ENCODE data around the gene C15orf61. TPM values are rescaled to one million over a fixed set of nuclear protein-coding genes. Genes with fewer than 3 reads are reported as not detected.

The C15orf61 gene
- total RNA-seq, result 2.3 TPM

GRCh38 chr15:67521029-67521782 is at the start of gene C15orf61:
Gene C15orf61, plus strand, starts transcription at chr15:67521131. Its CDS starts 118 bp downstream, at chr15:67521249.
- DNase-seq (ENCODE audit: low spot score) (peak; percentile 95), ATAC-seq (peak; percentile 89)

DNA sequence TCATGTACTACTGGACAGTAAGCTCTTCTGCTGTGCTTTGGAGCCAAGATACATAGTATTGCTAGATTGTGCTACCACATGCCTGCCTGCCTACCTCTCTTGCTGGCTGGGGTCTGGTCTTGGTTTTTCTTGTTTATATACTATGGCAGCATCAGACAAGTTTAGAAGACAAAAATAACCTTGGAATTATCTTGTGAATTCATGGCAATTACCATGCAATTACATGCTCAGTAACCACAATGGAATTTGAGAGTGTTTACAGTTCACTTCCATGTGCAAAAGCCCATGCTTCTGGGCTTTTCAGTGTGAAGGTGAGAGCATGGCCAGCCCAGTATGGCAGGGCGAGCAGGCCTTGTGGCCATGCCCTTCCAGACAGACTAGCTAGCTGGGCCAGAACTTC is 48.0 kb upstream of the C15orf61 start:
- no peak for DNase-seq (ENCODE audit: low spot score)
- ATAC-seq, result no peak

GRCh38 chr15:67474405-67475110 is 46.4 kb upstream of the C15orf61 start:
- ATAC-seq (no peak), DNase-seq (ENCODE audit: low spot score) (no peak)

DNA sequence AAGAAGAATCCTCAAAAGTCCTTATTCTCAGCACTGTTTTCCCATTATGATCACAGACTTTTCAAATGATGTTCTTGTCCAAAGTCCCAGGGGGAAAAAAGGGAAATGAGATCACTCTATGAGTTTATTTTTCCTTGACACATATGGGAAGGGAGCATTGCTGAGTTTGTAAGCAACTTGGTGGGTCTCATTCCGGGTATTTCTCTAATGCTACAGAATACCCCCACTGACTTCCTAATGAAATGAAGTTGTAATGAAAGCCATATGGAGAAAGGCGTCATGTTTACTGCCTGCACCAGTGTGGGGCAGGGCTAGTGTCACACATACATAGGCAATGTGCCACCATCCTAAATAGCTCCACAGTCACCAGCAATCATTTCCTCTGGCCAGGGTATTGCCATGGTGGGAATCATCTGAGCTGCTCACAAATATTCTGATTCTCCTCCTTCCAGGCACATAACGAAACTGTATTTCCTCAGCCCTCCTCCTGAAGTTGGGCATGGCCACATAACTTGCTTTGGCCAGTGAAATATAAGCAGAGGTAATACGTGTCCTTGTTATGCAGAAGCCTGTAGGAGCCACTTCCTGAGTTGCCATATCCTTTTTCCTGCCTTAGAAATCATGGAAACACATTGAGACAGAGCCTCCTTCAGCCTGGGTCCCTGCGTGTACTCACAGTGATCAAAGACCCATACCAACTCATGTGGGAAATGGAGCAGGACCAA is 41.0 kb upstream of the C15orf61 start:
- DNase-seq (ENCODE audit: low spot score), result no peak

DNA sequence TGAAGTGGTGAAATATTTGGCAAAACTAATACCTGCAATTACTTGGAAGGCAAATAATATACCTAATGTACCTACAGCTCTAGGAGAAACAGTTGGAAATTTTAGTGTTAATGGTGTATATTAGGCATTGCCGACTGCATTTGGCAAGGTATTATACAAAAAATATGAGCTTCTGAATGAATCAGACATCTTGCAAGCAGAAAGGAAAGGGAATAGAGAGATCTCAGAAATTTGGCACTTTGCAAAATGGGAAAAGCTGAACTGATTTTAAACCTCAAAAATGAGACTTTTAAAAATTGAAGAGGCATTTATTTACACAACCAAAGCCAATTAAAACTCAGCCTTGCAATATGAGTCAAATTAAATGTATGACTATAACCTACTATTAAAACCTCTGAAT is 40.2 kb upstream of the C15orf61 start:
- no peak for ATAC-seq
- no peak for DNase-seq (ENCODE audit: low spot score)

More for the DNA sequence above, 41.0 kb upstream of the C15orf61 start:
- ATAC-seq, result no peak

- DNase-seq (ENCODE audit: low spot score), result no peak
Measured at GRCh38 chr15:67481680-67482079, 39.3 kb upstream of the C15orf61 start.

GRCh38 chr15:67495585-67495984 is 25.3 kb upstream of the C15orf61 start:
- ATAC-seq (no peak), DNase-seq (ENCODE audit: low spot score) (no peak)

More at GRCh38 chr15:67481680-67482079, 39.3 kb upstream of the C15orf61 start:
- ATAC-seq, result no peak

DNA sequence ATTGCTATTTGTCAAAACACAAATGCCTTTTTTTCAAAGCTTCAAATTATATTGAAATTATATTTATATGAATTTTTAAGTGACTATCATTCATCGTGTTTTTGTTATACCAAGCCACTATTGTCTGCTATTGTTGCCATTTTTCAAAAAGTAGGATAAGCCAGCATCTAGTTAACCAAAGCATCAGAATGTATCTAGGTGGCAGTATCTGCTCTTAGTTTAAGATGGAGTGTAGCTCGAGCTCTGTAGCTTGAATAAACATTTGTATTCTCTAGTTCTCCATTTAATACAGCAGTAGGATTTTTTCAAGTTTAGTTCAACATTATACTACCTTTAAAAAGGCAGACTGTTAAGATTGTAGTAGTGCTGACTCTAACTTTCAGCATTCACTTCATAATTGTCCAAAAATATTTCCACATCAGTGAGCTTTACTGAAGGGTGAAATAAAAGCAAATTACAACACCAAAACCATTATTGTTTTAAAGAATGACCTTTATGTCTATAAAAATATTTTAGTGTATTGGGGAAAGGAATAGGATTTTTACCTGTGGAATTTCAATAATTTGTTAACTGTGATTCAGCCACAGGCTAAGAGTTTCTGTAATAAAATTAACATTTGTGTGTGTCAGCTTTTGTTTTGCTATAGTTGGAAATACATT is 19.6 kb upstream of the C15orf61 start:
- ATAC-seq (peak; percentile 83), DNase-seq (ENCODE audit: low spot score) (no peak)

DNA sequence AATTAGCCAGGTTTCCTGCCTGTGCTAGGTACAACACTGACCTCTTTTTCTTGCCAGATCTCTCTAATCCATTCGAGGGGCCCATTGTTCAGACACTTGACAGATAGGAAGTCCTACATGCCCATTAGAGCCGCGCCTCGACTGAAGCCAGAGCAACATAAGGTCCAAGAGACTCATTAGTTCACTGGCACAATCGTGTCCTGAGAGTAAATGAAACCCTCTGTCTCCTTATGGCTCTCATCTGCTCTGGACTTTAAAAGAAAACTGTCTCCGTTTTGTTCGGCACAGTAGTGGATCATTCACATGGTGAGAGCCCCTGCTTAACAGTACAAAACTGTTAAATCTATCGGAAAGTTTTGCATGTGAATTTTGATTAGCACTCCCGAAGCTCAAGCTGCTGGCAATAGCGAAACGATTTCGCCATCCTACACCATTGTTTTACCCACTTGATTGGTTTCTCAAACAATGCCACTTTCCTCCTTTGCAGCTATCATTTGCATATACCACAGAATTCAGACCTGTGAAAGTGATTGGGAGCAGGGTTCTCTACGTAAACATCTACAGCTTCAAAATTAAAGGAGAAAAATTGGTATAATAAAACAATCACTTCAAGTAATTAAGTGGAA is 19.0 kb upstream of the C15orf61 start:
- no peak for DNase-seq (ENCODE audit: low spot score)
- ATAC-seq, result no peak

DNA sequence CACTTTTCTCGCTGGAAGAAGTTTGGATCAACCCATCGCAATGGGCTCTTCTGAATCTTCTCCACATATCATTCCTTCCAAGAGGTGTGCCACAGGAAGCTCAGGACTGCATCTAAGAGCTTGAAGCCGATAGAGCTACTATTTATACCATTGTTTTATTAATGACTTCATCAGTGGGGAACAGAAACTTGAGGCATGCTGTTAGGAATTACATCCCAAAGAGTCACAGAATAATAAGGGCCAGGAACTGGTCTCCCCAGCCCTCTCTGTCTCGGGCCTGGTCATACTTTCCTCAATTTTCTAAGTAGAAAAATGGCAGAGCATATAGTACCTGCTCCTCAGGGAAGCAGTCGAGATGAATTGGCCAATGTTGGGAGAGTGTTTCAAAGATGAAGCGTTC is 16.9 kb upstream of the C15orf61 start:
- ATAC-seq (no peak), DNase-seq (ENCODE audit: low spot score) (no peak)

- ATAC-seq (no peak), DNase-seq (ENCODE audit: low spot score) (no peak)
Measured at GRCh38 chr15:67504796-67505195, 16.1 kb upstream of the C15orf61 start.

DNA sequence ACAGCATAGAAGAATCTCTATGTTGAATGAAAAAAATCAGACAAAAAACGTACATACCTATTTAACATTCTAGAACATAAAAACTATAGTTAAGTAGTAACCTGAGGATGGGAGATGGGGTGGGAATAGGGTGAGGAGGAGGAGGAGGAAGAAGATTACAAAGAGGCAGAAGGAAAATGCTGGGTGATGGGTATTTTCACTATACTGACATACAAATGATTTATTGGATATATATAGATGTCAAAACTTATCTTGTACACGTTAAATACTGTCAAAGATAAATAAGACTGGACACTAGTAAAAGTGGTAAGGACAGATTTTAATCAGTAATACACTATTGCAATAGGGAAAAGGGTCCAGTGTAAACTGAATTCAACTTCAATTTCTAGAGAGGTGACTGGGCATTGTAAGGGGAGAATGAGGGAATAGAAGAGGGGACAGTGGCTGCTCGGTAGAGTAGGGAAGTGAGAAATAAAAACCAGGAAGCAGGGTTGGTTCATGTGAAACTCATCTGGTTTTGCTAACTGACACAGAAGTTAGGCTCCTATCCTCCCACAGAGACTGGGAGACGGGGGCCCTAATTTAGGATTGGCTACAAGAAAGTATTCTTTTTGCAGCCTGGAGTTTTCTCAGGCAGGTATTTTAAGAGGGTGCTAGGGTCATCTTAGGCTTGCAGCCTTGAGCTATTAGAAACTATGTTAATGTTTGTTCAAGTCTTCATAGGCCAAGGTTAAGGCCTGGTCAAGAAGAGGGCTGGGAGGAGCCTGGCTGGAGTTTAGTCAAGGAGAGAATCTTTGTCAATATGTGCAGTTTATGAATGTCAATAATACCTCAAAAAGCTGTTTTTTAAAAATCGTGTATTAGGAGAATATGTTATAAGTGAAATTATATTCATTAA is 15.0 kb upstream of the C15orf61 start:
- no peak for DNase-seq (ENCODE audit: low spot score)
- ATAC-seq, result no peak

DNA sequence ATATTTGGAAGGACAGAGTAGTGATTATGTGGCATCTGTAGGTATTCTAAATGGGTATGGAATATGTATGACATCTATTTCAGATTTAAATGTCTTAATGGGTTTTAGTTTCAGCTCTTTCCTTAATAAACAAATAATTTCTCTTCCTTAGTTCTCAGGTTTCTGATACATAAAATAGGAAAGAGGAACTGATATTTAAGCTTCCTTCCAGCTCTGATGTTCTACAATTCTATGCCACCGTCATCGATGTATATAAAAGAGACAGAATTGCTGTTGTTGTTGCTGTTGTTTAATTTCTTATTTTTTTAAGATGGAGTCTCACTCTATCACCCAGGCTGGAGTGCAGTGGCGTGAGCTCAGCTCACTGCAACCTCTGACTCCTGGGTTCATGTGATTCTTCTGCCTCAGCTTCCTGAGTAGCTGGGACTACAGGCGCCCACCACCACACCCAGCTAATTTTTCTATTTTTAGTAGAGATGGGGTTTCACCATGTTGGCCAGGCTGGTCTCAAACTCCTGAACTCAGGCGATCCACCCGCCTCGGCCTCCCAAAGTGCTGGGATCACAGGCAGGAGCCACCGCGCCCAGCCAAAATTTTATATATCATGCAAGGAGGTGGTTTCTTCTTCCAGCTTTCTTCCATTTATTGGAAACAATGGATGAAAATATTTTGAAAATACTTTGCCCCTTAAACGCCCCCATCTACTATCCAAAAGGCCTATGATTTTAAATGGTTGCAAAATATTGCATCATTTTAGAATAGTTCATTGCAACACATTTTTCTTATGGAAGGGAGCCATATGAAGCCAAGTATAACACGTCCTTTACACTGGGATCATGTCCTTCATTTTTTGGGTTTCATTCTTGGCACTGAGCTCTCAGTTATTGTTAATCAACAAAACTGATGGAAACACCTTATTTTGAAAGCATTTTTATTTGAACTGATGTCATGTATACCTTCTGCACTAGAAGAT is 13.9 kb upstream of the C15orf61 start:
- no peak for DNase-seq (ENCODE audit: low spot score)
- ATAC-seq, result no peak

- DNase-seq (ENCODE audit: low spot score) (no peak), ATAC-seq (no peak)
Measured at GRCh38 chr15:67508407-67508806, 12.5 kb upstream of the C15orf61 start.

GRCh38 chr15:67509918-67510317 is 11.0 kb upstream of the C15orf61 start:
- DNase-seq (ENCODE audit: low spot score), result no peak
- no peak for ATAC-seq

GRCh38 chr15:67510597-67511190 is 10.2 kb upstream of the C15orf61 start:
- ATAC-seq, result no peak
- DNase-seq (ENCODE audit: low spot score), result no peak

DNA sequence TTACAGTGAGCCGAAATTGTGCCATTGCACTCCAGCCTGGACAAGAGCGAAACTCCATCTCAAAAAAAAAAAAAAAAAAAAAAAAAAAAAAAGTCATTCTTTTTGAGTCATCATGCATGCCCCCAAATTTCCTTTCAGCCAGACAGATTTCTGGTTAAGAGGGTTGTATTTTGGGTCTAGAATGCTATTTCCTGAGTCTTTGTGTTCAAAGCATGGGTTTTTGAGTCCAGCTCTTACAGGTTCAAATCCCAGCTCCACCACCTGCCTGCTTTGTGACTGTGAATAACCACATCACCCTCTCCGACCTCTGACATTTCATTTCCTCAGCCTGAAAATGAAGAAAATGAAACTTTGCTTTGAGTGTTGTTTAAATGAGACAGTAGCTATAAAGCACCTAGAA is 9.3 kb upstream of the C15orf61 start:
- DNase-seq (ENCODE audit: low spot score) (no peak), ATAC-seq (no peak)

GRCh38 chr15:67512140-67512539 is 8.8 kb upstream of the C15orf61 start:
- ATAC-seq, result no peak
- DNase-seq (ENCODE audit: low spot score), result no peak
